Endothelial cell of umbilical vein (primary cell): ENCODE results near the gene DSG4. TPM values are rescaled to one million over a fixed set of nuclear protein-coding genes. Genes with fewer than 3 reads are reported as not detected.

Experiments
- BruUV-seq: library from RNA; stranded (reverse); fragments of 400-500 nt; replicated peaks from 2 replicates; lab custom pipeline; 2021; lab: Mats Ljungman, UMichigan
- CTCF ChIA-PET: fragments of 300-600, 350-600 bp; sonication (Branson Sonifier 250); formaldehyde crosslinking; loops from one replicate; lab custom pipeline; 2021; ENCODE audit warnings: antibody characterized with exemption, inconsistent platforms; lab: Charles Lee
- POLR2A ChIA-PET: fragments of 300-600, 350-600 bp; sonication (Branson Sonifier 250); formaldehyde crosslinking; loops from one replicate; lab custom pipeline; 2021; ENCODE audit warnings: antibody characterized with exemption, inconsistent platforms; lab: Charles Lee
- DNase-seq: peaks from one replicate; pipeline ENCODE4 v3.0.0-alpha.2; 2011; ENCODE audit warnings: low read depth, low spot score
- FAIRE-seq: peaks from 2 replicates; lab custom pipeline; 2011; peaks lifted over from hg19 to GRCh38; lab: Jason Lieb, UNC
- H2AFZ ChIP-seq: 2 replicates; pipeline ENCODE4 v1.6.0; 2012; ENCODE audit warnings: low read depth, low read length, control low read depth, inconsistent platforms
- H3K27ac ChIP-seq: 2 replicates; pipeline ENCODE4 v1.5.1; 2011; ENCODE audit warnings: low read depth, mild to moderate bottlenecking, control low read depth, low read length, moderate library complexity; ENCODE audit not compliant: insufficient read depth
- H3K27me3 ChIP-seq, 2 experiments: 2 replicates each; pipeline versions ENCODE4 v1.6.0 to v1.6.1; 2011; ENCODE audit warnings: low read length in 2 of 2, mixed read lengths in 1 of 2; ENCODE audit not compliant: control insufficient read depth in 2 of 2, insufficient read depth in 2 of 2
- H3K36me3 ChIP-seq, 2 experiments: 2 replicates in 1 of 2; 3 replicates in 1 of 2; pipeline ENCODE4 v1.5.1; 2011; ENCODE audit warnings: low read length in 2 of 2, mild to moderate bottlenecking in 1 of 2, moderate library complexity in 1 of 2; ENCODE audit not compliant: control insufficient read depth in 2 of 2, insufficient read depth in 2 of 2; ENCODE audit errors: extremely low read depth in 1 of 2
- H3K4me1 ChIP-seq: 3 replicates; pipeline ENCODE4 v1.5.1; 2011; ENCODE audit warnings: mild to moderate bottlenecking, low read length; ENCODE audit not compliant: control insufficient read depth, insufficient read depth; ENCODE audit errors: extremely low read depth
- H3K4me2 ChIP-seq: 2 replicates; pipeline ENCODE4 v1.6.1; 2011; ENCODE audit warnings: low read length, control low read depth, mixed read lengths; ENCODE audit not compliant: insufficient read depth
- H3K4me3 ChIP-seq, 3 experiments: fragments of 200-600 bp in 1 of 3; sonication (generic), shearing (Covaris generic) in 1 of 3; replicated peaks in 1 of 3; 2 replicates each; pipeline ENCODE4 v1.5.1; 2011 to 2016; ENCODE audit warnings: control low read depth in 3 of 3, low read length in 3 of 3, mild to moderate bottlenecking in 2 of 3, inconsistent platforms in 1 of 3, low read depth in 1 of 3, moderate library complexity in 1 of 3; ENCODE audit not compliant: insufficient read depth in 1 of 3
- H3K79me2 ChIP-seq: 2 replicates; pipeline ENCODE4 v1.6.0; 2012; ENCODE audit warnings: low read length, inconsistent platforms; ENCODE audit not compliant: control insufficient read depth, insufficient read depth
- H3K9ac ChIP-seq: replicated peaks from 2 replicates; pipeline ENCODE3; 2011; ENCODE audit warnings: low read length, control low read depth; ENCODE audit not compliant: insufficient read depth; ENCODE audit errors: extremely low read depth
- H3K9me1 ChIP-seq: replicated peaks from 3 replicates; pipeline ENCODE4 v1.6.0; 2011; ENCODE audit warnings: mild to moderate bottlenecking, low read length; ENCODE audit not compliant: control insufficient read depth, insufficient read depth; ENCODE audit errors: extremely low read depth
- H3K9me3 ChIP-seq: replicated peaks from 2 replicates; pipeline ENCODE4 v1.5.1; 2012; ENCODE audit warnings: low read length, inconsistent platforms; ENCODE audit not compliant: control insufficient read depth, insufficient read depth
- H4K20me1 ChIP-seq: replicated peaks from 2 replicates; pipeline ENCODE3; 2011; ENCODE audit warnings: mild to moderate bottlenecking, low read length; ENCODE audit not compliant: control insufficient read depth, insufficient read depth; ENCODE audit errors: extremely low read depth
- CTCF ChIP-seq, 2 donors: IDR thresholded peaks; 1 replicate in 1 of 2; 2 replicates in 1 of 2; pipeline ENCODE4 v1.5.1; 2011; ENCODE audit warnings: low read length in 2 of 2, mild to moderate bottlenecking in 2 of 2, moderate library complexity in 2 of 2, control low read depth in 1 of 2, inconsistent platforms in 1 of 2, low read depth in 1 of 2; ENCODE audit not compliant: insufficient read depth in 1 of 2; ENCODE audit errors: extremely low read depth in 1 of 2
- EZH2 ChIP-seq: IDR thresholded peaks from 2 replicates; pipeline ENCODE4 v1.6.1; 2012; ENCODE audit warnings: borderline replicate concordance, low read depth, mild to moderate bottlenecking, moderate library complexity, low read length, inconsistent platforms; ENCODE audit not compliant: severe bottlenecking
- FOS ChIP-seq: IDR thresholded peaks from 2 replicates; pipeline ENCODE4 v1.6.1; 2011; ENCODE audit warnings: mild to moderate bottlenecking, low read length, moderate library complexity, borderline replicate concordance; ENCODE audit not compliant: insufficient read depth
- GATA2 ChIP-seq: IDR thresholded peaks from 2 replicates; pipeline ENCODE4 v1.7.0; 2011; ENCODE audit warnings: low read depth, mild to moderate bottlenecking, moderate library complexity, mixed read lengths, low read length; ENCODE audit not compliant: insufficient read length, insufficient read depth
- JUN ChIP-seq: IDR thresholded peaks from 2 replicates; pipeline ENCODE4 v1.6.1; 2011; ENCODE audit warnings: borderline replicate concordance, low read depth; ENCODE audit not compliant: insufficient read length, insufficient read depth
- MAX ChIP-seq: IDR thresholded peaks from 2 replicates; pipeline ENCODE4 v1.6.1; 2011; ENCODE audit not compliant: insufficient read depth, insufficient read length
- MYC ChIP-seq: IDR thresholded peaks from one replicate; pipeline ENCODE4 v1.6.1; 2011; ENCODE audit warnings: mild to moderate bottlenecking, low read depth, low read length
- POLR2A ChIP-seq: IDR thresholded peaks from 2 replicates; pipeline ENCODE4 v1.6.1; 2012; ENCODE audit warnings: low read depth, mild to moderate bottlenecking, control low read depth, low read length
- POLR2AphosphoS5 ChIP-seq: IDR thresholded peaks from 2 replicates; pipeline ENCODE4 v1.6.1; 2012; ENCODE audit warnings: low read depth, mild to moderate bottlenecking, control low read depth, low read length, moderate library complexity; ENCODE audit not compliant: insufficient read depth
- dilution Hi-C: fragments of 300-500 bp; cut with MboI; formaldehyde crosslinking; loops from one replicate; pipeline ENCODE4 v1.15.0; 2019; ENCODE audit warnings: low sequenced_read_pairs; ENCODE audit not compliant: extremely low pct_ligation_motif_present
- intact Hi-C: fragments of 100-400 bp; cut with micrococcal nuclease; formaldehyde crosslinking; loops from one replicate; pipeline ENCODE4 v1.10.0; 2022
- polyA plus RNA-seq, 4 experiments: library from polyadenylated mRNA; depleted of rRNA in 3 of 4; stranded (reverse) in 3 of 4; unstranded in 1 of 4; fragments of >200 nt; gene quantifications; 2 replicates each; pipeline versions ENCODE4 v1.2.1 to v1.2.3, GENCODE V29; 2011 to 2012; ENCODE audit warnings: missing spikeins in 1 of 4
- total RNA-seq: library from RNA; stranded (reverse); gene quantifications from 2 replicates; pipeline ENCODE4 v1.2.3, GENCODE V29; 2021

Gene DSG4
- total and polyA plus RNA-seq, 2 donors (not counting 3 experiments of a cell fraction or from before 2014, with no cell fraction given), result not detected

GRCh38 chr18:31386741-31387140 lies 10.2 kb downstream of the DSG4 start:
- H3K4me1 ChIP-seq, result no peaks in the 10 kb centered on the region
- ChIA-PET CTCF (interaction anchor here (1.5 kb wide), 1 partner anchor 20 kb away, joined by 3 read pairs; no protein-coding TSS in a partner anchor), POLR2A (no interaction called here)
- no peak overlapping the region for H3K9ac ChIP-seq
- no peak overlapping the region for H2AFZ ChIP-seq
- BruUV-seq, result no TSS peak
- FAIRE-seq, result no peak
- no peaks in the 10 kb centered on the region for H3K27me3 ChIP-seq
- intact Hi-C loops (no loop called here), dilution Hi-C loops (no loop called here)
- H3K4me2 ChIP-seq, result no peak overlapping the region
- no peaks in the 10 kb centered on the region for H3K79me2 ChIP-seq
- H3K9me3 ChIP-seq, result no peaks in the 10 kb centered on the region
- H4K20me1 ChIP-seq, result no peaks in the 10 kb centered on the region
- H3K9me1 ChIP-seq, result no peaks in the 10 kb centered on the region
- TF ChIP-seq CTCF (IDR thresholded peaks at IDR 0.05; ENCODE audit: extremely low read depth in 1 of 2, insufficient read depth in 1 of 2, low read depth in 1 of 2, low read length in 2 of 2) (no peak), MAX (no peak), GATA2 (no peak), FOS (no peak), JUN (no peak), POLR2A (no peak), MYC (no peak), POLR2AphosphoS5 (no peak), EZH2 (no peak)
- no peak overlapping the region for H3K4me3 ChIP-seq
- H3K27ac ChIP-seq, result no peak overlapping the region
- DNase-seq, result no peak
- no peaks in the 10 kb centered on the region for H3K36me3 ChIP-seq
